HepG2 (cell line): ENCODE data around the gene DAGLB. TPM values are rescaled to one million over a fixed set of nuclear protein-coding genes. Genes with fewer than 3 reads are reported as not detected.
"Not testable (repeated sequence)": the region's sequence is repeated elsewhere in the genome, so short reads cannot be mapped to it uniquely, and the experiment has no call there.

Experiments
- ATAC-seq: fragments of 200-7000 bp; cut with Tn5 transposase; 3 replicates; pipeline ENCODE4 v1.9.1; 2020; ENCODE audit warnings: mild to moderate bottlenecking, moderate library complexity
- BruUV-seq: library from RNA; stranded (reverse); fragments of 400-500 nt; replicated peaks from 2 replicates; lab custom pipeline; 2021; lab: Mats Ljungman, UMichigan
- CTCF ChIA-PET: fragments of 300-600 bp; formaldehyde crosslinking; extraction: SDS; loops from one replicate; lab custom pipeline; 2021; ENCODE audit warnings: low total read pairs, inconsistent platforms, low intra/inter-chr PET ratio; lab: Yijun Ruan, JAX
- POLR2A ChIA-PET: fragments of 350-600 bp; sonication (Branson Sonifier 250); formaldehyde crosslinking; loops from one replicate; lab custom pipeline; 2020; ENCODE audit warnings: antibody characterized with exemption, inconsistent platforms; lab: Yijun Ruan, JAX
- DNase-seq: peaks from one replicate; pipeline ENCODE4 v3.0.0-alpha.2; 2015; ENCODE audit warnings: low spot score
- FAIRE-seq: peaks from 3 replicates; lab custom pipeline; 2011; peaks lifted over from hg19 to GRCh38; lab: Jason Lieb, UNC
- H2AFZ ChIP-seq: one replicate; pipeline ENCODE4 v1.6.1; 2011; ENCODE audit warnings: low read length, inconsistent platforms
- H3K27ac ChIP-seq: fragments of 300-600 bp; 3 replicates; pipeline ENCODE4 v1.8.0; 2011; ENCODE audit warnings: mixed run types, mild to moderate bottlenecking, mixed read lengths, low read length, inconsistent platforms; ENCODE audit not compliant: insufficient read depth; ENCODE audit errors: extremely low read length
- H3K27me3 ChIP-seq, 2 experiments: fragments of 200-600 bp in 1 of 2; 2 replicates in 1 of 2; 3 replicates in 1 of 2; pipeline versions ENCODE4 v1.6.0 to v1.8.0; 2011; ENCODE audit warnings: low read length in 2 of 2, mild to moderate bottlenecking in 2 of 2, moderate library complexity in 2 of 2, inconsistent platforms in 1 of 2; ENCODE audit not compliant: insufficient read depth in 2 of 2, control insufficient read depth in 1 of 2
- H3K36me3 ChIP-seq, 2 experiments: fragments of 200-600 bp in 1 of 2; replicated peaks in 1 of 2; 2 replicates in 1 of 2; 3 replicates in 1 of 2; pipeline versions ENCODE4 v1.5.1 to v1.8.0; 2011; ENCODE audit warnings: low read length in 2 of 2, inconsistent platforms in 1 of 2; ENCODE audit not compliant: insufficient read depth in 2 of 2, control insufficient read depth in 1 of 2
- H3K4me1 ChIP-seq: 2 replicates; pipeline ENCODE4 v1.5.1; 2012; ENCODE audit warnings: low read length, inconsistent platforms; ENCODE audit not compliant: insufficient read depth
- H3K4me2 ChIP-seq: 2 replicates; pipeline ENCODE4 v1.6.0; 2011; ENCODE audit warnings: low read depth, low read length, inconsistent platforms
- H3K4me3 ChIP-seq, 3 experiments: fragments of 200-600 bp in 1 of 3; sonication (generic), shearing (Covaris generic) in 1 of 3; replicated peaks in 1 of 3; 2 replicates each; pipeline ENCODE4 v1.5.1; 2011 to 2016; ENCODE audit warnings: low read length in 3 of 3, inconsistent platforms in 2 of 3, low read depth in 2 of 3, mild to moderate bottlenecking in 2 of 3, control low read depth in 1 of 3, mixed read lengths in 1 of 3; ENCODE audit not compliant: insufficient read depth in 1 of 3
- H3K79me2 ChIP-seq: one replicate; pipeline ENCODE4 v1.6.1; 2011; ENCODE audit warnings: low read length, inconsistent platforms; ENCODE audit not compliant: insufficient read depth
- H3K9ac ChIP-seq: 2 replicates; pipeline ENCODE4 v1.6.0; 2011; ENCODE audit warnings: mild to moderate bottlenecking, low read depth, low read length, inconsistent platforms; ENCODE audit not compliant: insufficient read depth
- H3K9me3 ChIP-seq: 2 replicates; pipeline ENCODE4 v1.5.1; 2012; ENCODE audit warnings: mild to moderate bottlenecking, low read length
- H4K20me1 ChIP-seq: 2 replicates; pipeline ENCODE4 v1.6.0; 2011; ENCODE audit warnings: inconsistent platforms, mild to moderate bottlenecking, low read length, moderate library complexity; ENCODE audit not compliant: insufficient read depth
- FLYWCH1 ChIP-seq: sonication (generic); formaldehyde crosslinking; IDR thresholded peaks from 2 replicates; pipeline ENCODE4 v1.8.1; 2023; ENCODE audit warnings: mild to moderate bottlenecking, missing genetic modification reagents
- REXO4 ChIP-seq: sonication (generic); formaldehyde crosslinking; IDR thresholded peaks from 2 replicates; pipeline ENCODE4 v1.8.0; 2022; ENCODE audit warnings: missing genetic modification reagents, mild to moderate bottlenecking, borderline replicate concordance
- ZNF672 ChIP-seq: sonication (generic); formaldehyde crosslinking; IDR thresholded peaks from 2 replicates; pipeline ENCODE4 v1.8.1; 2022; ENCODE audit warnings: missing genetic modification reagents
- ZNF891 ChIP-seq: sonication (generic); formaldehyde crosslinking; IDR thresholded peaks from 2 replicates; pipeline ENCODE4 v1.5.0; 2020; ENCODE audit warnings: mild to moderate bottlenecking, missing genetic modification reagents
- WGBS: methylation state at CpG from one replicate; pipeline ENCODE4 v1.1.6; 2017; ENCODE audit warnings: low lambda C conversion rate; 5-methylcytosine and 5-hydroxymethylcytosine counted together
- in situ Hi-C: cut with HindIII; loops from 2 replicates; pipeline ENCODE4 v1.10.0; 2017; ENCODE audit warnings: low pct_unique_long_range_greater_than_20kb; ENCODE audit not compliant: extremely low pct_ligation_motif_present
- intact Hi-C: fragments of 100-400 bp; cut with micrococcal nuclease; formaldehyde crosslinking; loops from one replicate; pipeline ENCODE4 v1.10.0; 2022; ENCODE audit not compliant: unreplicated experiment
- polyA plus RNA-seq, 8 experiments: library from polyadenylated mRNA; depleted of rRNA in 3 of 8; stranded (reverse) in 7 of 8; unstranded in 1 of 8; fragments of >200 nt; fragmentation: Illumina TruSeq in 4 of 8; extraction: Trizol in 4 of 8; gene quantifications; 2 replicates each; pipeline versions ENCODE4 v1.2.1 to v1.2.3, GENCODE V29; 2011 to 2016; ENCODE audit warnings: low read depth in 4 of 8, missing spikeins in 1 of 8, mixed read lengths in 1 of 8; ENCODE audit not compliant: insufficient read depth in 1 of 8
- total RNA-seq, 5 experiments: library from RNA; depleted of rRNA; stranded (reverse); fragments of >200 nt; fragmentation: Illumina TruSeq; extraction: Trizol; gene quantifications; 2 replicates each; pipeline ENCODE4 v1.2.3, GENCODE V29; 2016; ENCODE audit warnings: low read depth in 1 of 5

The DAGLB gene
- total and polyA plus RNA-seq, 2 of the 13 experiments (the other 11 are each of a cell fraction or from before 2014, with no cell fraction given): 7.9 to 9.8 TPM

GRCh38 chr7:6382817-6383216 is 64.9 kb downstream of the DAGLB start:
- H3K4me3 ChIP-seq: no peak overlapping the region
- BruUV-seq: no TSS peak
- H3K27me3 ChIP-seq: no peaks in the 10 kb centered on the region
- no peak overlapping the region for H2AFZ ChIP-seq
- H3K4me1 ChIP-seq: peaks cover 78% of the 10 kb centered on the region
- H3K36me3 ChIP-seq: peaks cover 5 to 36% of the 10 kb centered on the region in 2 experiments; a peak in 4 of 5 replicates
- no peaks in the 10 kb centered on the region for H3K9me3 ChIP-seq
- DNase-seq (no peak), FAIRE-seq (no peak), ATAC-seq (no peak)
- CTCF ChIA-PET: no interaction called here
- no peak overlapping the region for H3K27ac ChIP-seq
- TF ChIP-seq ZNF672 (CRISPR knock-in tag) (no peak), REXO4 (CRISPR knock-in tag) (no peak), FLYWCH1 (CRISPR knock-in tag) (no peak), ZNF891 (no peak)
- TF ChIP-seq, all 625 proteins: peak for 0
- POLR2A ChIA-PET: no interaction called here
- 84% methylated on average over 5 of the region's 5 CpGs for WGBS
- peaks cover 97% of the 10 kb centered on the region for H3K79me2 ChIP-seq
- intact Hi-C loops (no loop called here), in situ Hi-C loops (no loop called here)
- no peak overlapping the region for H3K9ac ChIP-seq
- H4K20me1 ChIP-seq: peaks cover 93% of the 10 kb centered on the region
- H3K4me2 ChIP-seq: no peak overlapping the region

DNA sequence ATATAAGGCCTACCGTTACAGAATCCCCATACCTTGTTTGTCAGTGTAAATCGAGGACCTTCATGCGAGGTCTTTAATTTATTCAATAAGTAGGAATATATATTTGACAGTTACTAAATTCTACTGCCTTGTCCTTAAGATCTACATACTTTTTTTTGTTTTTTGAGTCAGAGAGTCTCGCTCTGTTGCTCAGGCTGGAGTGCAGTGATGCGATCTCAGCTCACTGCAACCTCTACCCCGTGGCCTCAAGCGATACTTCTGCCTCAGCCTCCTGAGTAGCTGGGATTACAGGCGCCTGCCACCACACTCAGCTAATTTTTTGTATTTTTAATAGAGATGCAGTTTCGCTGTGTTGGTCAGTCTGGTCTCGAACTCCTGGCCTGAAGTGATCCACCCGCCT is 65.9 kb downstream of the DAGLB start:
- peaks cover 97% of the 10 kb centered on the region for H3K79me2 ChIP-seq
- H4K20me1 ChIP-seq: peaks cover 95% of the 10 kb centered on the region
- DNase-seq, BruUV-seq, in situ Hi-C loops, intact Hi-C loops, H3K9ac ChIP-seq, H2AFZ ChIP-seq, ATAC-seq, H3K27ac ChIP-seq, H3K27me3 ChIP-seq, POLR2A ChIA-PET, H3K9me3 ChIP-seq, CTCF ChIA-PET, H3K4me3 ChIP-seq, H3K4me2 ChIP-seq, FAIRE-seq: not testable (repeated sequence)
- H3K36me3 ChIP-seq: peaks cover 4 to 29% of the 10 kb centered on the region in 2 experiments; a peak in 3 of 5 replicates
- WGBS: 95% methylated on average over 11 of the region's 11 CpGs
- peaks cover 88% of the 10 kb centered on the region for H3K4me1 ChIP-seq
